K562 (cell line): ENCODE data around the gene TTC23L. TPM values are rescaled to one million over a fixed set of nuclear protein-coding genes. Genes with fewer than 3 reads are reported as not detected.

Source experiments
- ATAC-seq: fragments of 200-7000 bp; cut with Tn5 transposase; 3 replicates; pipeline ENCODE4 v1.9.1; 2020; ENCODE audit warnings: moderate library complexity
- BruUV-seq: library from RNA; stranded (reverse); fragments of 400-500 nt; replicated peaks from 2 replicates; lab custom pipeline; 2021; lab: Mats Ljungman, UMichigan
- CTCF ChIA-PET: fragments of 300-600 bp; formaldehyde crosslinking; extraction: SDS; loops from one replicate; lab custom pipeline; 2021; ENCODE audit warnings: low intra/inter-chr PET ratio; lab: Yijun Ruan, JAX
- POLR2A ChIA-PET: fragments of 300-600, 350-650 bp; sonication (Branson Sonifier 250); formaldehyde crosslinking; extraction: SDS; loops from one replicate; lab custom pipeline; 2021; ENCODE audit warnings: antibody characterized with exemption, inconsistent platforms; lab: Yijun Ruan, JAX
- DNase-seq, 4 experiments: peaks; one replicate each; pipeline versions ENCODE4 v3.0.0 to v3.0.0-alpha.2; 2011 to 2018; ENCODE audit warnings: low spot score in 3 of 4, mixed read lengths in 3 of 4; ENCODE audit errors: extremely low read depth in 1 of 4
- FAIRE-seq: peaks from 2 replicates; lab custom pipeline; 2011; peaks lifted over from hg19 to GRCh38; lab: Jason Lieb, UNC
- H2AFZ ChIP-seq: 2 replicates; pipeline ENCODE4 v1.6.0; 2011; ENCODE audit warnings: low read depth, low read length, control low read depth, inconsistent platforms
- H3K27ac ChIP-seq: fragments of 200-600 bp; 3 replicates; pipeline ENCODE4 v1.8.0; 2011; ENCODE audit warnings: low read depth, mild to moderate bottlenecking, control low read depth, inconsistent platforms, low read length, moderate library complexity, mixed read lengths; ENCODE audit errors: extremely low read depth
- H3K27me3 ChIP-seq, 2 experiments: fragments of 300-600 bp in 1 of 2; 2 replicates in 1 of 2; 3 replicates in 1 of 2; pipeline versions ENCODE4 v1.6.0 to v1.8.0; 2011; ENCODE audit warnings: inconsistent platforms in 2 of 2, low read length in 2 of 2, mild to moderate bottlenecking in 1 of 2, mixed read lengths in 1 of 2, moderate library complexity in 1 of 2; ENCODE audit not compliant: control insufficient read depth in 2 of 2, insufficient read depth in 2 of 2
- H3K36me3 ChIP-seq: fragments of 300-600 bp; 3 replicates; pipeline ENCODE4 v1.8.0; 2011; ENCODE audit warnings: mild to moderate bottlenecking, low read length, inconsistent platforms; ENCODE audit not compliant: control insufficient read depth, insufficient read depth
- H3K4me1 ChIP-seq, 2 experiments: fragments of 200-600 bp in 1 of 2; replicated peaks in 1 of 2; 2 replicates in 1 of 2; 3 replicates in 1 of 2; pipeline versions ENCODE4 v1.5.1 to v1.8.0; 2011; ENCODE audit warnings: inconsistent platforms in 2 of 2, low read length in 2 of 2, mild to moderate bottlenecking in 1 of 2, mixed read lengths in 1 of 2, moderate library complexity in 1 of 2; ENCODE audit not compliant: control insufficient read depth in 2 of 2, insufficient read depth in 2 of 2
- H3K4me2 ChIP-seq: 2 replicates; pipeline ENCODE4 v1.6.1; 2011; ENCODE audit warnings: low read length, control low read depth, inconsistent platforms, mixed read lengths; ENCODE audit not compliant: insufficient read depth
- H3K4me3 ChIP-seq: fragments of 200-600 bp; sonication (generic), shearing (Covaris generic); 2 replicates; pipeline ENCODE4 v1.5.1; 2016; ENCODE audit warnings: control low read depth, inconsistent platforms
- H3K79me2 ChIP-seq: fragments of 200-600 bp; 3 replicates; pipeline ENCODE4 v1.8.0; 2011; ENCODE audit warnings: low read length, inconsistent platforms; ENCODE audit not compliant: control insufficient read depth, insufficient read depth
- H3K9ac ChIP-seq, 2 experiments: 2 replicates each; pipeline versions ENCODE4 v1.6.0 to v1.6.1; 2011; ENCODE audit warnings: low read depth in 2 of 2, low read length in 2 of 2, control low read depth in 1 of 2, inconsistent platforms in 1 of 2, mild to moderate bottlenecking in 1 of 2, mixed read lengths in 1 of 2; ENCODE audit not compliant: insufficient read depth in 1 of 2
- H3K9me1 ChIP-seq: one replicate; pipeline ENCODE4 v1.6.0; 2011; ENCODE audit warnings: inconsistent platforms, mild to moderate bottlenecking, low read length, moderate library complexity; ENCODE audit not compliant: control insufficient read depth, insufficient read depth
- H3K9me3 ChIP-seq: replicated peaks from 2 replicates; pipeline ENCODE4 v1.5.1; 2011; ENCODE audit warnings: low read depth, low read length, inconsistent platforms; ENCODE audit not compliant: control insufficient read depth, insufficient read depth
- H4K20me1 ChIP-seq: replicated peaks from 2 replicates; pipeline ENCODE4 v1.6.1; 2011; ENCODE audit warnings: low read length, inconsistent platforms, mixed read lengths; ENCODE audit not compliant: control insufficient read depth, insufficient read depth
- ARHGAP35 ChIP-seq: fragments of 450-650 bp; IDR thresholded peaks from 2 replicates; pipeline ENCODE4 v1.6.1; 2018; ENCODE audit not compliant: partially characterized antibody
- CBX3 ChIP-seq, 2 experiments: IDR thresholded peaks; 1 replicate in 1 of 2; 2 replicates in 1 of 2; pipeline ENCODE4 v1.6.1; 2012; ENCODE audit warnings: inconsistent platforms in 2 of 2, low read length in 2 of 2, borderline replicate concordance in 1 of 2, control low read depth in 1 of 2
- CREB1 ChIP-seq, 2 experiments: sonication (generic) in 1 of 2; formaldehyde crosslinking in 1 of 2; IDR thresholded peaks; 2 replicates each; pipeline versions ENCODE4 v1.6.1 to v1.8.0; 2012 to 2022; ENCODE audit warnings: inconsistent platforms in 1 of 2, mild to moderate bottlenecking in 1 of 2, missing genetic modification reagents in 1 of 2, moderate library complexity in 1 of 2
- KDM5B ChIP-seq: fragments of 200-600 bp; sonication (generic); IDR thresholded peaks from 2 replicates; pipeline ENCODE4 v1.6.1; 2012; ENCODE audit warnings: low read depth, mild to moderate bottlenecking, moderate library complexity, low read length, control low read depth, inconsistent platforms; ENCODE audit not compliant: insufficient replicate concordance
- NUFIP1 ChIP-seq: fragments of 450-650 bp; IDR thresholded peaks from 2 replicates; pipeline ENCODE4 v1.6.1; 2018; ENCODE audit not compliant: partially characterized antibody
- POLR2H ChIP-seq: IDR thresholded peaks from 2 replicates; pipeline ENCODE4 v1.6.1; 2016; ENCODE audit warnings: missing genetic modification characterization, low read depth, mild to moderate bottlenecking, control low read depth, missing compliant biosample characterization, moderate library complexity
- SMAD2 ChIP-seq: fragments of 150-350 bp; IDR thresholded peaks from 2 replicates; pipeline ENCODE4 v1.6.1; 2014; ENCODE audit warnings: low read depth, mild to moderate bottlenecking, low read length
- SUPT5H ChIP-seq: fragments of 450-650 bp; IDR thresholded peaks from 2 replicates; pipeline ENCODE4 v1.6.1; 2016
- TAF9B ChIP-seq: fragments of 450-650 bp; IDR thresholded peaks from 2 replicates; pipeline ENCODE4 v1.6.1; 2018; ENCODE audit warnings: mild to moderate bottlenecking; ENCODE audit not compliant: partially characterized antibody
- TRIM24 ChIP-seq, 2 experiments: fragments of 450-650 bp; IDR thresholded peaks; 2 replicates each; pipeline ENCODE4 v1.6.1; 2016
- ZFP1 ChIP-seq: fragments of 450-650 bp; formaldehyde crosslinking; IDR thresholded peaks from 2 replicates; pipeline ENCODE4 v1.4.0; 2020; ENCODE audit warnings: mild to moderate bottlenecking, mixed read lengths
- ZNF140 ChIP-seq: fragments of 250-450 bp; sonication (Bioruptor Pico); IDR thresholded peaks from 2 replicates; pipeline ENCODE4 v1.8.0; 2021; ENCODE audit warnings: moderate library complexity, mild to moderate bottlenecking, inconsistent platforms
- ZNF740 ChIP-seq, 3 experiments: fragments of 200-800 bp in 1 of 3; sonication (Bioruptor generic) in 1 of 3; sonication (generic) in 1 of 3; formaldehyde crosslinking in 1 of 3; IDR thresholded peaks; 2 replicates each; pipeline versions ENCODE4 v1.6.1 to v1.8.0; 2016 to 2022; ENCODE audit warnings: mild to moderate bottlenecking in 2 of 3, missing compliant biosample characterization in 2 of 3, missing genetic modification characterization in 2 of 3, missing genetic modification reagents in 1 of 3
- ZNF830 ChIP-seq: fragments of 250-450 bp; sonication (Bioruptor Pico); IDR thresholded peaks from 2 replicates; pipeline ENCODE4 v1.5.0; 2021; ENCODE audit warnings: mild to moderate bottlenecking
- WGBS: fragments of 100-300 bp; shearing (Covaris generic); methylation state at CpG from one replicate; pipeline ENCODE4 v1.1.6; 2016; ENCODE audit warnings: low coverage, mixed read lengths; ENCODE audit not compliant: insufficient coverage; ENCODE audit errors: missing lambda C conversion rate; 5-methylcytosine and 5-hydroxymethylcytosine counted together
- in situ Hi-C: fragments of 300-500 bp; cut with MboI; formaldehyde crosslinking; loops from 4 replicates; pipeline ENCODE4 v1.15.0; 2018; ENCODE audit warnings: inconsistent platforms, mixed read lengths
- intact Hi-C: fragments of 100-400 bp; cut with micrococcal nuclease; formaldehyde crosslinking; loops from 2 replicates; pipeline ENCODE4 v1.14.2; 2022
- polyA plus RNA-seq, 8 experiments: library from polyadenylated mRNA; depleted of rRNA in 4 of 8; stranded (reverse) in 5 of 8; unstranded in 3 of 8; fragments of >200 nt; fragmentation: Nextera tagmentation in 2 of 8; fragmentation: Illumina TruSeq in 1 of 8; extraction: Ambion mirVana in 2 of 8; extraction: Trizol in 1 of 8; gene quantifications; 2 replicates each; pipeline versions ENCODE4 v1.2.1 to v1.2.3, GENCODE V29; 2011 to 2014; ENCODE audit warnings: inconsistent platforms in 1 of 8, missing spikeins in 1 of 8
- total RNA-seq, 7 experiments: library from RNA; depleted of rRNA in 6 of 7; stranded (reverse); fragments of >200 nt in 6 of 7; fragmentation: Illumina TruSeq in 2 of 7; extraction: Trizol in 2 of 7; gene quantifications; 2 replicates each; pipeline versions ENCODE4 v1.2.1 to v1.2.3, GENCODE V29; 2011 to 2021; ENCODE audit warnings: low replicate concordance in 1 of 7
- TF ChIP-seq, protein P1 (sequence below): fragments of 150-350 bp; IDR thresholded peaks from 2 replicates; pipeline ENCODE4 v1.6.1; 2014; ENCODE audit warnings: low read depth, mild to moderate bottlenecking, low read length, borderline replicate concordance
- TF ChIP-seq, protein P2 (sequence below): sonication (generic); formaldehyde crosslinking; IDR thresholded peaks from 2 replicates; pipeline ENCODE4 v1.5.0; 2020; ENCODE audit warnings: missing genetic modification reagents
- TF ChIP-seq, protein P3 (sequence below): sonication (generic); IDR thresholded peaks from 2 replicates; pipeline ENCODE4 v1.6.1; 2016

TTC23L gene
- total and polyA plus RNA-seq, 9 of the 15 experiments (the other 6 are each of a cell fraction or from before 2014, with no cell fraction given), result 0.03 to 0.32 (median 0.14) TPM; not detected in 2

DNA sequence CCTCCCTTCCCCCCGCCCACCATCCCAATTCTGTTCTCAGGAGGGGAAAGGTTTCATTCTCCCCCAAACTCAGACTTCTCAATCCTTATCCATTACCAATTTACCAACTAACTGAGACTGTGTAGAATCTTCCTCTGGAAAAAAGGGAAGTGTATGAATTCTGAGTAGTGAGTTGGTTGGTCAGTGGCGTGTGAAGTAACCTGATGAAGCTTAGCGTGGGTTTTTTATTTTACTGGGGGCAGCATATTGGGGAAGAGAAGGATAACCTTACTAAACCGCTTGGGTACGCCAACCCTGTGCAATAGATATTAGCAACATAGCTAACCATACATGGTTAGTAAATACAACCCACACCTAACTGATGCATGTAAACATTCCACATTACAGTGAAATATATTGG is 89.3 kb downstream of the TTC23L start:
- DNase-seq (peak in 1 of 4 experiments; percentile 14), FAIRE-seq (no peak), ATAC-seq (no peak)
- Histone ChIP-seq H3K4me3 (no peak overlapping the region), H3K27ac (peak overlapping the region; percentile 47; the same call in 2 of the 3 replicates), H3K9me1 (no peaks in the 10 kb centered on the region), H3K9ac (peak overlapping the region in 1 of 2 experiments; percentile 38; a peak in 1 of 4 replicates), H2AFZ (no peak overlapping the region), H3K9me3 (no peaks in the 10 kb centered on the region), H3K4me2 (peak overlapping the region; percentile 79), H3K79me2 (peaks cover 69% of the 10 kb centered on the region), H3K4me1 (peaks cover 16 to 30% of the 10 kb centered on the region in 2 experiments), H4K20me1 (no peaks in the 10 kb centered on the region), H3K27me3 (no peaks in the 10 kb centered on the region), H3K36me3 (peaks cover 62% of the 10 kb centered on the region)
- 82% methylated on average over 5 of the region's 5 CpGs for WGBS
- no TSS peak for BruUV-seq
- CTCF ChIA-PET, result no interaction called here
- intact Hi-C loops, result no loop called here
- POLR2A ChIA-PET, result interaction anchor here (1.5 to 3.7 kb wide), 3 partner anchors 12 to 15 kb away, joined by 4 to 67 read pairs (median 22); partner anchors contain the start of genes BRIX1 and RAD1
- in situ Hi-C loops, result no loop called here
- TF ChIP-seq SUPT5H (0 out of 2 replicates have a peak, but pooled peaks have one; percentile 11), ZFP1 (CRISPR knock-in tag) (no peak), ZNF740 (CRISPR knock-in tag; IDR thresholded peaks at IDR 0.05) (no peak), ZNF740 (tag; IDR thresholded peaks at IDR 0.05) (no peak), POLR2H (tag) (peak; percentile 10; the same call in 1 of the 2 replicates), CBX3 (IDR thresholded peaks at IDR 0.05; ENCODE audit: borderline replicate concordance in 1 of 2, low read length in 2 of 2) (no peak), ZNF830 (no peak), TAF9B (no peak), NUFIP1 (no peak), ARHGAP35 (no peak), TRIM24 (IDR thresholded peaks at IDR 0.05) (no peak), ZNF140 (no peak), KDM5B (peak; percentile 19), SMAD2 (no peak), CREB1 (IDR thresholded peaks at IDR 0.05) (no peak), CREB1 (CRISPR knock-in tag; IDR thresholded peaks at IDR 0.05) (no peak)
- TF ChIP-seq, protein P1, sequence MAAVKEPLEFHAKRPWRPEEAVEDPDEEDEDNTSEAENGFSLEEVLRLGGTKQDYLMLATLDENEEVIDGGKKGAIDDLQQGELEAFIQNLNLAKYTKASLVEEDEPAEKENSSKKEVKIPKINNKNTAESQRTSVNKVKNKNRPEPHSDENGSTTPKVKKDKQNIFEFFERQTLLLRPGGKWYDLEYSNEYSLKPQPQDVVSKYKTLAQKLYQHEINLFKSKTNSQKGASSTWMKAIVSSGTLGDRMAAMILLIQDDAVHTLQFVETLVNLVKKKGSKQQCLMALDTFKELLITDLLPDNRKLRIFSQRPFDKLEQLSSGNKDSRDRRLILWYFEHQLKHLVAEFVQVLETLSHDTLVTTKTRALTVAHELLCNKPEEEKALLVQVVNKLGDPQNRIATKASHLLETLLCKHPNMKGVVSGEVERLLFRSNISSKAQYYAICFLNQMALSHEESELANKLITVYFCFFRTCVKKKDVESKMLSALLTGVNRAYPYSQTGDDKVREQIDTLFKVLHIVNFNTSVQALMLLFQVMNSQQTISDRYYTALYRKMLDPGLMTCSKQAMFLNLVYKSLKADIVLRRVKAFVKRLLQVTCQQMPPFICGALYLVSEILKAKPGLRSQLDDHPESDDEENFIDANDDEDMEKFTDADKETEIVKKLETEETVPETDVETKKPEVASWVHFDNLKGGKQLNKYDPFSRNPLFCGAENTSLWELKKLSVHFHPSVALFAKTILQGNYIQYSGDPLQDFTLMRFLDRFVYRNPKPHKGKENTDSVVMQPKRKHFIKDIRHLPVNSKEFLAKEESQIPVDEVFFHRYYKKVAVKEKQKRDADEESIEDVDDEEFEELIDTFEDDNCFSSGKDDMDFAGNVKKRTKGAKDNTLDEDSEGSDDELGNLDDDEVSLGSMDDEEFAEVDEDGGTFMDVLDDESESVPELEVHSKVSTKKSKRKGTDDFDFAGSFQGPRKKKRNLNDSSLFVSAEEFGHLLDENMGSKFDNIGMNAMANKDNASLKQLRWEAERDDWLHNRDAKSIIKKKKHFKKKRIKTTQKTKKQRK, result no peak
- TF ChIP-seq, protein P2, sequence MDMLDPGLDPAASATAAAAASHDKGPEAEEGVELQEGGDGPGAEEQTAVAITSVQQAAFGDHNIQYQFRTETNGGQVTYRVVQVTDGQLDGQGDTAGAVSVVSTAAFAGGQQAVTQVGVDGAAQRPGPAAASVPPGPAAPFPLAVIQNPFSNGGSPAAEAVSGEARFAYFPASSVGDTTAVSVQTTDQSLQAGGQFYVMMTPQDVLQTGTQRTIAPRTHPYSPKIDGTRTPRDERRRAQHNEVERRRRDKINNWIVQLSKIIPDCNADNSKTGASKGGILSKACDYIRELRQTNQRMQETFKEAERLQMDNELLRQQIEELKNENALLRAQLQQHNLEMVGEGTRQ, result no peak
- TF ChIP-seq, protein P3, sequence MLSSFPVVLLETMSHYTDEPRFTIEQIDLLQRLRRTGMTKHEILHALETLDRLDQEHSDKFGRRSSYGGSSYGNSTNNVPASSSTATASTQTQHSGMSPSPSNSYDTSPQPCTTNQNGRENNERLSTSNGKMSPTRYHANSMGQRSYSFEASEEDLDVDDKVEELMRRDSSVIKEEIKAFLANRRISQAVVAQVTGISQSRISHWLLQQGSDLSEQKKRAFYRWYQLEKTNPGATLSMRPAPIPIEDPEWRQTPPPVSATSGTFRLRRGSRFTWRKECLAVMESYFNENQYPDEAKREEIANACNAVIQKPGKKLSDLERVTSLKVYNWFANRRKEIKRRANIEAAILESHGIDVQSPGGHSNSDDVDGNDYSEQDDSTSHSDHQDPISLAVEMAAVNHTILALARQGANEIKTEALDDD, result peak; percentile 65
